Hepatocyte (in vitro differentiated cells): Measurements from ENCODE around the gene FOSL2. TPM values are rescaled to one million over a fixed set of nuclear protein-coding genes. Genes with fewer than 3 reads are reported as not detected.

Source experiments
- DNase-seq: peaks from one replicate; pipeline ENCODE4 v3.0.0-alpha.2; 2016; ENCODE audit warnings: low spot score
- H2AFZ ChIP-seq: fragments of 200-600 bp; sonication (generic); 2 replicates; pipeline ENCODE4 v1.6.0; 2016; ENCODE audit warnings: antibody characterized with exemption, mild to moderate bottlenecking
- H3K27ac ChIP-seq: fragments of 200-600 bp; sonication (generic); 2 replicates; pipeline ENCODE4 v1.5.1; 2016; ENCODE audit warnings: mild to moderate bottlenecking
- H3K27me3 ChIP-seq: fragments of 200-600 bp; sonication (generic); 2 replicates; pipeline ENCODE4 v1.6.1; 2016
- H3K36me3 ChIP-seq: fragments of 200-600 bp; sonication (generic); replicated peaks from 2 replicates; pipeline ENCODE4 v1.5.1; 2016; ENCODE audit warnings: low read depth; ENCODE audit not compliant: insufficient read depth
- H3K4me1 ChIP-seq: fragments of 200-600 bp; sonication (generic); 2 replicates; pipeline ENCODE4 v1.5.1; 2016; ENCODE audit warnings: mild to moderate bottlenecking, moderate library complexity; ENCODE audit not compliant: insufficient read depth
- H3K4me2 ChIP-seq: fragments of 200-600 bp; sonication (generic); 2 replicates; pipeline ENCODE4 v1.6.0; 2016
- H3K4me3 ChIP-seq: fragments of 200-600 bp; sonication (generic); 2 replicates; pipeline ENCODE4 v1.5.1; 2016; ENCODE audit warnings: mild to moderate bottlenecking
- H3K79me2 ChIP-seq: fragments of 200-600 bp; sonication (generic); 2 replicates; pipeline ENCODE4 v1.6.0; 2017; ENCODE audit warnings: mild to moderate bottlenecking
- H3K9me2 ChIP-seq: fragments of 200-600 bp; sonication (generic); replicated peaks from 2 replicates; pipeline ENCODE4 v1.6.0; 2017; ENCODE audit warnings: mild to moderate bottlenecking; ENCODE audit not compliant: insufficient read depth
- H3K9me3 ChIP-seq: fragments of 200-600 bp; sonication (generic); 2 replicates; pipeline ENCODE4 v1.5.1; 2016; ENCODE audit warnings: low read depth, mild to moderate bottlenecking
- H4K20me1 ChIP-seq: fragments of 200-600 bp; sonication (generic); 2 replicates; pipeline ENCODE4 v1.6.0; 2016; ENCODE audit warnings: mild to moderate bottlenecking; ENCODE audit not compliant: insufficient read depth, poor library complexity, severe bottlenecking
- CTCF ChIP-seq: fragments of 200-600 bp; sonication (generic); IDR thresholded peaks from 2 replicates; pipeline ENCODE4 v1.5.1; 2016; ENCODE audit warnings: antibody characterized with exemption, mild to moderate bottlenecking; ENCODE audit not compliant: poor library complexity
- EZH2 ChIP-seq: fragments of 200-600 bp; sonication (generic); IDR thresholded peaks from 2 replicates; pipeline ENCODE4 v1.6.1; 2016; ENCODE audit warnings: antibody characterized with exemption, mild to moderate bottlenecking, borderline replicate concordance
- EZH2phosphoT487 ChIP-seq: fragments of 200-600 bp; sonication (generic); IDR thresholded peaks from one replicate; pipeline ENCODE4 v1.6.1; 2018; ENCODE audit warnings: antibody characterized with exemption, mild to moderate bottlenecking, low read depth, moderate library complexity; ENCODE audit not compliant: unreplicated experiment, severe bottlenecking
- WGBS: methylation state at CpG from one replicate; pipeline ENCODE4 v1.1.6; 2016; ENCODE audit warnings: low lambda C conversion rate; ENCODE audit errors: missing lambda C conversion rate; 5-methylcytosine and 5-hydroxymethylcytosine counted together
- polyA plus RNA-seq: library from polyadenylated mRNA; unstranded; fragments of >200 nt; fragmentation: Nextera tagmentation; extraction: Ambion mirVana; gene quantifications from 2 replicates; pipeline ENCODE4 v1.2.1, GENCODE V29; 2016
- total RNA-seq: library from RNA; depleted of rRNA; stranded (reverse); fragments of >200 nt; gene quantifications from 2 replicates; pipeline ENCODE4 v1.2.3, GENCODE V29; 2014

The FOSL2 gene
- total and polyA plus RNA-seq, 2 experiments from 2014 or later, result 91.1 to 148 TPM

GRCh38 chr2:28413899-28414295, 21.2 kb downstream of the FOSL2 start:
- peaks cover 3% of the 10 kb centered on the region for H3K4me1 ChIP-seq
- H3K36me3 ChIP-seq, result no peaks in the 10 kb centered on the region
- H3K4me3 ChIP-seq, result no peak overlapping the region
- no peak overlapping the region for H2AFZ ChIP-seq
- peak overlapping the region; percentile 64 for H3K27ac ChIP-seq
- H3K9me2 ChIP-seq, result no peaks in the 10 kb centered on the region
- H3K27me3 ChIP-seq, result no peaks in the 10 kb centered on the region
- DNase-seq, result no peak
- peaks cover 83% of the 10 kb centered on the region for H4K20me1 ChIP-seq
- H3K79me2 ChIP-seq, result peaks cover 59% of the 10 kb centered on the region
- H3K4me2 ChIP-seq, result no peak overlapping the region
- TF ChIP-seq CTCF (no peak), EZH2 (no peak), EZH2phosphoT487 (no peak)
- H3K9me3 ChIP-seq, result no peaks in the 10 kb centered on the region
- WGBS, result 74% methylated on average over 7 of the region's 7 CpGs

- no peaks in the 10 kb centered on the region for H3K27me3 ChIP-seq
- H3K9me3 ChIP-seq, result no peaks in the 10 kb centered on the region
- H3K36me3 ChIP-seq, result no peaks in the 10 kb centered on the region
- H3K4me1 ChIP-seq, result peaks cover 9% of the 10 kb centered on the region
- no peak overlapping the region for H3K4me3 ChIP-seq
- DNase-seq, result no peak
- H3K4me2 ChIP-seq, result no peak overlapping the region
- TF ChIP-seq EZH2 (no peak), EZH2phosphoT487 (no peak), CTCF (no peak)
- peak overlapping the region; percentile 49 for H3K27ac ChIP-seq
- no peak overlapping the region for H2AFZ ChIP-seq
- peaks cover 78% of the 10 kb centered on the region for H4K20me1 ChIP-seq
- WGBS, result 76% methylated on average over 5 of the region's 5 CpGs
- peaks cover 53% of the 10 kb centered on the region for H3K79me2 ChIP-seq
- no peaks in the 10 kb centered on the region for H3K9me2 ChIP-seq
These were observed 21.9 kb downstream of the FOSL2 start for GRCh38 chr2:28414583-28414982.

GRCh38 chr2:28415010-28415409, 22.4 kb downstream of the FOSL2 start:
- 89% methylated on average over 13 of the region's 13 CpGs for WGBS

More at GRCh38 chr2:28415010-28415409, 22.4 kb downstream of the FOSL2 start:
- TF ChIP-seq EZH2phosphoT487, result no peak
- TF ChIP-seq CTCF, result no peak
- TF ChIP-seq EZH2, result no peak
- Histone ChIP-seq H3K9me2 (no peaks in the 10 kb centered on the region), H2AFZ (no peak overlapping the region), H3K4me2 (no peak overlapping the region), H3K27ac (peak overlapping the region; percentile 49), H3K4me3 (no peak overlapping the region), H4K20me1 (peaks cover 74% of the 10 kb centered on the region), H3K36me3 (no peaks in the 10 kb centered on the region), H3K27me3 (no peaks in the 10 kb centered on the region), H3K4me1 (peaks cover 9% of the 10 kb centered on the region), H3K79me2 (peaks cover 51% of the 10 kb centered on the region), H3K9me3 (no peaks in the 10 kb centered on the region)
- no peak for DNase-seq
